Parathyroid adenoma (tissue), 2 donors: ENCODE measurements around the gene HNRNPD.
"Not testable (repeated sequence)": the region's sequence is repeated elsewhere in the genome, so short reads cannot be mapped to it uniquely, and the experiment has no call there.

ENCODE experiments used
- H2AFZ ChIP-seq: fragments of 300-600 bp; sonication (generic); one replicate; pipeline ENCODE4 v1.7.0; 2017; ENCODE audit warnings: antibody characterized with exemption, mild to moderate bottlenecking
- H3K27ac ChIP-seq: fragments of 300-600 bp; sonication (generic); one replicate; pipeline ENCODE4 v1.7.0; 2017
- H3K27me3 ChIP-seq: fragments of 300-600 bp; sonication (generic); one replicate; pipeline ENCODE4 v1.7.0; 2017; ENCODE audit warnings: low read length; ENCODE audit not compliant: control insufficient read depth, insufficient read depth
- H3K36me3 ChIP-seq: fragments of 300-600 bp; sonication (generic); one replicate; pipeline ENCODE4 v1.7.0; 2017; ENCODE audit warnings: low read length; ENCODE audit not compliant: control insufficient read depth, insufficient read depth
- H3K4me1 ChIP-seq: fragments of 300-600 bp; sonication (generic); one replicate; pipeline ENCODE4 v1.7.0; 2017; ENCODE audit warnings: control low read depth
- H3K4me2 ChIP-seq: fragments of 300-600 bp; sonication (generic); one replicate; pipeline ENCODE4 v1.7.0; 2017; ENCODE audit warnings: low read length
- H3K4me3 ChIP-seq: fragments of 300-600 bp; sonication (generic); one replicate; pipeline ENCODE4 v1.7.0; 2017; ENCODE audit warnings: low read depth, low read length
- H3K79me2 ChIP-seq: fragments of 300-600 bp; sonication (generic); one replicate; pipeline ENCODE4 v1.7.0; 2017; ENCODE audit warnings: control low read depth
- H3K9ac ChIP-seq: fragments of 300-600 bp; sonication (generic); one replicate; pipeline ENCODE4 v1.7.0; 2017; ENCODE audit warnings: mild to moderate bottlenecking
- H3K9me3 ChIP-seq: fragments of 300-600 bp; sonication (generic); one replicate; pipeline ENCODE4 v1.7.0; 2017; ENCODE audit warnings: low read length; ENCODE audit not compliant: control insufficient read depth
- CTCF ChIP-seq: fragments of 300-600 bp; sonication (generic); IDR thresholded peaks from one replicate; pipeline ENCODE4 v1.7.0; 2017; ENCODE audit warnings: antibody characterized with exemption, mild to moderate bottlenecking
- donor health status: primary hyperparathyroidism.

HNRNPD gene

GRCh38 chr4:82398263-82398662, 24.5 kb upstream of the HNRNPD start:
- no peak for TF ChIP-seq CTCF
- Histone ChIP-seq H3K27me3 (no peaks in the 10 kb centered on the region), H3K9ac (no peak overlapping the region), H3K9me3 (no peaks in the 10 kb centered on the region), H3K79me2 (no peaks in the 10 kb centered on the region), H3K36me3 (no peaks in the 10 kb centered on the region), H3K4me3 (no peak overlapping the region), H3K4me2 (no peak overlapping the region), H3K27ac (no peak overlapping the region), H2AFZ (no peak overlapping the region), H3K4me1 (no peaks in the 10 kb centered on the region)

- no peak overlapping the region for H2AFZ ChIP-seq
- H3K4me1 ChIP-seq: no peaks in the 10 kb centered on the region
- no peak for TF ChIP-seq CTCF
- no peak overlapping the region for H3K9ac ChIP-seq
- no peaks in the 10 kb centered on the region for H3K36me3 ChIP-seq
- no peaks in the 10 kb centered on the region for H3K27me3 ChIP-seq
- H3K4me3 ChIP-seq: no peak overlapping the region
- no peaks in the 10 kb centered on the region for H3K9me3 ChIP-seq
- no peaks in the 10 kb centered on the region for H3K79me2 ChIP-seq
- no peak overlapping the region for H3K4me2 ChIP-seq
- H3K27ac ChIP-seq: no peak overlapping the region
Observed at GRCh38 chr4:82397527-82397926, 23.7 kb upstream of the HNRNPD start.

GRCh38 chr4:82394896-82395295, 21.1 kb upstream of the HNRNPD start:
- H2AFZ ChIP-seq: no peak overlapping the region
- H3K4me1 ChIP-seq: no peaks in the 10 kb centered on the region
- H3K27ac ChIP-seq: no peak overlapping the region
- no peak for TF ChIP-seq CTCF
- no peaks in the 10 kb centered on the region for H3K36me3 ChIP-seq
- H3K9ac ChIP-seq: no peak overlapping the region
- H3K4me3 ChIP-seq: no peak overlapping the region
- H3K9me3 ChIP-seq: no peaks in the 10 kb centered on the region
- no peaks in the 10 kb centered on the region for H3K79me2 ChIP-seq
- H3K27me3 ChIP-seq: no peaks in the 10 kb centered on the region
- H3K4me2 ChIP-seq: no peak overlapping the region

- not testable (repeated sequence) for H3K9me3 ChIP-seq, H3K79me2 ChIP-seq, H3K27ac ChIP-seq, H3K4me1 ChIP-seq, H3K9ac ChIP-seq, H3K36me3 ChIP-seq, H3K27me3 ChIP-seq, H2AFZ ChIP-seq, H3K4me3 ChIP-seq, H3K4me2 ChIP-seq
Observed at GRCh38 chr4:82390061-82390460, 16.3 kb upstream of the HNRNPD start.

- no peaks in the 10 kb centered on the region for H3K4me1 ChIP-seq
- no peaks in the 10 kb centered on the region for H3K79me2 ChIP-seq
- no peak for TF ChIP-seq CTCF
- no peak overlapping the region for H3K4me3 ChIP-seq
- no peak overlapping the region for H2AFZ ChIP-seq
- no peaks in the 10 kb centered on the region for H3K9me3 ChIP-seq
- no peak overlapping the region for H3K9ac ChIP-seq
- H3K36me3 ChIP-seq: no peaks in the 10 kb centered on the region
- H3K4me2 ChIP-seq: no peak overlapping the region
- H3K27me3 ChIP-seq: no peaks in the 10 kb centered on the region
- no peak overlapping the region for H3K27ac ChIP-seq
Observed at GRCh38 chr4:82388405-82388804, 14.6 kb upstream of the HNRNPD start.

- not testable (repeated sequence) for H3K9ac ChIP-seq, H3K79me2 ChIP-seq, H3K36me3 ChIP-seq, H3K27ac ChIP-seq, H3K27me3 ChIP-seq, H3K4me1 ChIP-seq, H2AFZ ChIP-seq, H3K4me2 ChIP-seq, H3K9me3 ChIP-seq, H3K4me3 ChIP-seq
Observed at GRCh38 chr4:82386312-82386711, 12.5 kb upstream of the HNRNPD start.
